ENCODE results near the gene NFS1. TPM values are rescaled to one million over a fixed set of nuclear protein-coding genes. Genes with fewer than 3 reads are reported as not detected.

NFS1 gene
- total and polyA plus RNA-seq, 2 of the 8 experiments (the other 6 are each of a cell fraction or from before 2014, with no cell fraction given): 26.1 to 38.8 TPM

DNA sequence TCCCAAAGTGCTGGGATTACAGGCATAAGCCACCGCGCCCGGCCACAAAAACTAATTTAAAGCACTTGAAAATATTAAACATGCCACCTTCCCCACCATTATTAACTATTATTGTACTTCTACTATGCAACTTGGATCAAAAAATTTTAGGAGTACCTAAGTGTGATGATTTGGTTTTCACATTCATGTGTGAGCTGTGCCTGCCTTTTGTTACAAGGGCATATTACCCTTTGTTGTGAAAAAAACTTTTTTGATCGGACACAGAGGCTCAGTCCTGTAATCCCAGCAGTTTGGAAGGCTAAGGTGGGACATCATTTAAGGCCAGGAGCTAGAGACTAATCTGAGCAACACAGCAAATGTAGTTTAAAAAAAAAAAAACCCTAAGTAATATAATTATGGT is 17.2 kb upstream of the NFS1 start:
- Histone ChIP-seq H3K36me3 (ENCODE audit: control insufficient read depth in 2 of 4, insufficient read depth in 4 of 4, low read length in 3 of 4) (peaks cover 52 to 100% (median 89%) of the 10 kb centered on the region in 4 experiments), H4K91ac (replicated peaks; ENCODE audit: insufficient read length, low read length) (no peak overlapping the region), H3K27ac (ENCODE audit: low read depth, low read length) (no peak overlapping the region), H2AFZ (ENCODE audit: low read length) (no peak overlapping the region), H3K14ac (ENCODE audit: insufficient read length) (no peak overlapping the region), H2AK5ac (ENCODE audit: low read depth, low read length) (no peak overlapping the region), H3K56ac (replicated peaks; ENCODE audit: insufficient read length, low read depth, low read length) (no peak overlapping the region), H3K4me2 (ENCODE audit: insufficient read depth in 1 of 2, low read depth in 2 of 2, low read length in 2 of 2) (no peak overlapping the region), H3K4me3 (ENCODE audit: extremely low read depth in 1 of 4, insufficient read depth in 2 of 4, low read depth in 3 of 4, low read length in 4 of 4) (no peak overlapping the region), H2BK12ac (ENCODE audit: low read depth, low read length) (no peak overlapping the region), H3K18ac (ENCODE audit: extremely low read depth, low read length) (no peak overlapping the region), H4K8ac (ENCODE audit: extremely low read depth, insufficient read depth, low read length) (no peak overlapping the region), H2BK120ac (replicated peaks; ENCODE audit: low read depth, low read length) (no peak overlapping the region), H3K23me2 (ENCODE audit: low read depth, low read length) (no peaks in the 10 kb centered on the region), H2BK5ac (ENCODE audit: low read depth, low read length) (no peak overlapping the region), H3K9me3 (ENCODE audit: insufficient read depth in 2 of 2, low read depth in 1 of 2, low read length in 1 of 2) (no peaks in the 10 kb centered on the region), H3K27me3 (replicated peaks in 1 of 4; ENCODE audit: control insufficient read depth in 3 of 4, extremely low read depth in 1 of 4, insufficient read depth in 3 of 4, low read length in 3 of 4) (no peaks in the 10 kb centered on the region; a peak in 1 of 7 replicates), H4K5ac (ENCODE audit: insufficient read length, low read depth, low read length) (no peak overlapping the region), H3K79me1 (ENCODE audit: low read depth, low read length) (peaks cover 11% of the 10 kb centered on the region), H2BK20ac (ENCODE audit: low read length) (no peak overlapping the region), H3K23ac (ENCODE audit: insufficient read length) (no peak overlapping the region), H3K4me1 (replicated peaks in 1 of 4; ENCODE audit: control insufficient read depth in 3 of 4, insufficient read depth in 4 of 4, low read length in 3 of 4) (no peaks in the 10 kb centered on the region), H4K20me1 (replicated peaks in 1 of 2; ENCODE audit: control insufficient read depth in 1 of 2, insufficient read depth in 2 of 2, low read length in 2 of 2) (peaks cover 13 to 20% of the 10 kb centered on the region in 2 experiments), H3K4ac (replicated peaks; ENCODE audit: insufficient read length, low read depth, low read length) (no peak overlapping the region), H3K9ac (replicated peaks in 1 of 4; ENCODE audit: extremely low read depth in 1 of 4, low read depth in 3 of 4, low read length in 3 of 4) (no peak overlapping the region), H3K79me2 (ENCODE audit: control insufficient read depth in 1 of 2, insufficient read depth in 2 of 2, low read length in 2 of 2) (peaks cover 0 to 72% of the 10 kb centered on the region in 2 experiments; a peak in 2 of 4 replicates), H2BK15ac (ENCODE audit: low read length) (no peak overlapping the region)
- POLR2A ChIA-PET (ENCODE audit: partially characterized antibody): interaction anchor here (0.7 to 45.3 kb wide), 3 partner anchors 2 to 87 kb away, joined by 3 to 2341 read pairs (median 2341); partner anchors contain the start of genes NFS1, RBM39 and ROMO1
- no peak for DNase-seq (ENCODE audit: low read depth in 1 of 2, low spot score in 2 of 2)
- 94% methylated on average over 4 of the region's 4 CpGs; no CpG with 5 or more reads in 1 of the 2 experiments for WGBS, 2 experiments (ENCODE audit: extremely low coverage in 1 of 2, insufficient coverage in 1 of 2, insufficient read length in 1 of 2, insufficient replicate concordance in 2 of 2, low coverage in 1 of 2, low lambda C conversion rate in 2 of 2, missing lambda C conversion rate in 1 of 2)
- FAIRE-seq: no peak
- CTCF ChIA-PET (ENCODE audit: partially characterized antibody): interaction anchor here (1.1 kb wide), 1 partner anchor 168 kb away, joined by 3 read pairs; no protein-coding TSS in a partner anchor
- TF ChIP-seq TEAD4 (IDR thresholded peaks at IDR 0.05; ENCODE audit: low read depth, low read length): no peak
- TF ChIP-seq, protein P1, sequence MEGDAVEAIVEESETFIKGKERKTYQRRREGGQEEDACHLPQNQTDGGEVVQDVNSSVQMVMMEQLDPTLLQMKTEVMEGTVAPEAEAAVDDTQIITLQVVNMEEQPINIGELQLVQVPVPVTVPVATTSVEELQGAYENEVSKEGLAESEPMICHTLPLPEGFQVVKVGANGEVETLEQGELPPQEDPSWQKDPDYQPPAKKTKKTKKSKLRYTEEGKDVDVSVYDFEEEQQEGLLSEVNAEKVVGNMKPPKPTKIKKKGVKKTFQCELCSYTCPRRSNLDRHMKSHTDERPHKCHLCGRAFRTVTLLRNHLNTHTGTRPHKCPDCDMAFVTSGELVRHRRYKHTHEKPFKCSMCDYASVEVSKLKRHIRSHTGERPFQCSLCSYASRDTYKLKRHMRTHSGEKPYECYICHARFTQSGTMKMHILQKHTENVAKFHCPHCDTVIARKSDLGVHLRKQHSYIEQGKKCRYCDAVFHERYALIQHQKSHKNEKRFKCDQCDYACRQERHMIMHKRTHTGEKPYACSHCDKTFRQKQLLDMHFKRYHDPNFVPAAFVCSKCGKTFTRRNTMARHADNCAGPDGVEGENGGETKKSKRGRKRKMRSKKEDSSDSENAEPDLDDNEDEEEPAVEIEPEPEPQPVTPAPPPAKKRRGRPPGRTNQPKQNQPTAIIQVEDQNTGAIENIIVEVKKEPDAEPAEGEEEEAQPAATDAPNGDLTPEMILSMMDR (IDR thresholded peaks at IDR 0.05; ENCODE audit: control extremely low read depth in 1 of 3, insufficient read depth in 1 of 3, low read depth in 1 of 3, low read length in 3 of 3): no peak
- TF ChIP-seq KDM5A (IDR thresholded peaks at IDR 0.05; ENCODE audit: low read length): no peak
- no peak for TF ChIP-seq RXRA (IDR thresholded peaks at IDR 0.05; ENCODE audit: insufficient read depth, low read depth, low read length)
- TF ChIP-seq E2F6 (IDR thresholded peaks at IDR 0.05): no peak
- TF ChIP-seq FOSL1 (IDR thresholded peaks at IDR 0.05; ENCODE audit: insufficient read depth, low read depth, low read length): no peak
- no peak for TF ChIP-seq NRF1 (IDR thresholded peaks at IDR 0.05; ENCODE audit: low read depth, low read length)
- TF ChIP-seq GTF2F1 (IDR thresholded peaks at IDR 0.05; ENCODE audit: borderline replicate concordance, low read depth, low read length): no peak
